Suppressor macrophage treated with lipopolysaccharide for 4 hours (primary cell): Measurements from ENCODE around the gene COL15A1.
A peak's percentile ranks its signal among the peaks of the same experiment; 100 is the strongest.
"Not testable (repeated sequence)": the region's sequence is repeated elsewhere in the genome, so short reads cannot be mapped to it uniquely, and the experiment has no call there.

Source experiments
- DNase-seq: peaks from one replicate; pipeline ENCODE4 v3.0.0-alpha.2; 2020

COL15A1 gene

GRCh38 chr9:98943682-98944056 is at the start of gene COL15A1:
Gene COL15A1 (plus strand): TSS chr9:98943907. CDS start chr9:98944062, 155 bp downstream.
- no peak for DNase-seq

- no peak for DNase-seq
Observed at GRCh38 chr9:98894171-98894570, 49.5 kb upstream of the COL15A1 start.

GRCh38 chr9:98894761-98895160 is 48.9 kb upstream of the COL15A1 start:
- no peak for DNase-seq

- no peak for DNase-seq
Observed at GRCh38 chr9:98896632-98897031, 47.1 kb upstream of the COL15A1 start.

GRCh38 chr9:98897745-98898144 is 46.0 kb upstream of the COL15A1 start:
- DNase-seq = no peak

- DNase-seq = peak; percentile 51
Observed at GRCh38 chr9:98899408-98900056, 44.2 kb upstream of the COL15A1 start.

- no peak for DNase-seq
Observed at GRCh38 chr9:98900244-98900643, 43.5 kb upstream of the COL15A1 start.

- DNase-seq = no peak
Observed at GRCh38 chr9:98900725-98901124, 43.0 kb upstream of the COL15A1 start.

GRCh38 chr9:98901843-98902242 is 41.9 kb upstream of the COL15A1 start:
- DNase-seq = not testable (repeated sequence)

- no peak for DNase-seq
Observed at GRCh38 chr9:98902516-98902915, 41.2 kb upstream of the COL15A1 start.

GRCh38 chr9:98902925-98903324 is 40.8 kb upstream of the COL15A1 start:
- DNase-seq = no peak

- DNase-seq = no peak
Observed at GRCh38 chr9:98903961-98904411, 39.7 kb upstream of the COL15A1 start.

GRCh38 chr9:98905015-98905414 is 38.7 kb upstream of the COL15A1 start:
- no peak for DNase-seq

GRCh38 chr9:98906273-98907040 is 37.2 kb upstream of the COL15A1 start:
- no peak for DNase-seq

GRCh38 chr9:98907055-98907454 is 36.7 kb upstream of the COL15A1 start:
- DNase-seq = no peak

- no peak for DNase-seq
Observed at GRCh38 chr9:98908897-98909634, 34.6 kb upstream of the COL15A1 start.

GRCh38 chr9:98909935-98910334 is 33.8 kb upstream of the COL15A1 start:
- no peak for DNase-seq

- no peak for DNase-seq
Observed at GRCh38 chr9:98911042-98911441, 32.7 kb upstream of the COL15A1 start.

GRCh38 chr9:98911738-98912137 is 32.0 kb upstream of the COL15A1 start:
- DNase-seq = not testable (repeated sequence)

GRCh38 chr9:98912450-98912849 is 31.3 kb upstream of the COL15A1 start:
- no peak for DNase-seq

GRCh38 chr9:98913044-98913443 is 30.7 kb upstream of the COL15A1 start:
- DNase-seq = no peak

GRCh38 chr9:98913705-98914104 is 30.0 kb upstream of the COL15A1 start:
- no peak for DNase-seq

- DNase-seq = no peak
Observed at GRCh38 chr9:98915599-98915998, 28.1 kb upstream of the COL15A1 start.

- DNase-seq = no peak
Observed at GRCh38 chr9:98916660-98917059, 27.0 kb upstream of the COL15A1 start.
